IPS-NIHi11 (cell line): ENCODE results near the gene PPP2R2C.

Experiments used
- DNase-seq: peaks from one replicate; pipeline ENCODE4 v3.0.0; 2012; ENCODE audit warnings: mixed read lengths, low spot score

Gene PPP2R2C

GRCh38 chr4:6424425-6424824, 48.0 kb downstream of the PPP2R2C start:
- no peak for DNase-seq

DNA sequence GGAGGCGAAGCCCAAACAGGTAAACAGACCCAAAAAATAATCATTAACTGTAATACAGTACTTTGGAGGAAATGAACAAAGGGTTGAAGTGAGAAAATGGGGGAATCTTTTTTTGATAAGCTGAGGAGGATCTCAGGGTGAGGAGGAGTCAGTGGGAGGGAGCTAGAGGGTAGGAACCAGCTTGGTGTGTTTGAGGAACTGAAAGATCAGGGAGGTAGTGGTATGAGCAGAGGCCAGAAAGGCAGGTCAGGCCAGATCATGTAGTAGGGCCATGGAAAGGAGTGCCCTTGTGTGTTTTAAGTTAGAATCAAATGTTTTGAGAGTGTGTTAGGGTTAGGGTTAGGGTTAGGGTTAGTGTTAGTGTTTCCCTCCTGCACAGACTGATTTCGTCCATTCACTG, 48.8 kb downstream of the PPP2R2C start:
- DNase-seq: no peak

- DNase-seq: no peak
These were observed 49.5 kb downstream of the PPP2R2C start for GRCh38 chr4:6422866-6423265.

DNA sequence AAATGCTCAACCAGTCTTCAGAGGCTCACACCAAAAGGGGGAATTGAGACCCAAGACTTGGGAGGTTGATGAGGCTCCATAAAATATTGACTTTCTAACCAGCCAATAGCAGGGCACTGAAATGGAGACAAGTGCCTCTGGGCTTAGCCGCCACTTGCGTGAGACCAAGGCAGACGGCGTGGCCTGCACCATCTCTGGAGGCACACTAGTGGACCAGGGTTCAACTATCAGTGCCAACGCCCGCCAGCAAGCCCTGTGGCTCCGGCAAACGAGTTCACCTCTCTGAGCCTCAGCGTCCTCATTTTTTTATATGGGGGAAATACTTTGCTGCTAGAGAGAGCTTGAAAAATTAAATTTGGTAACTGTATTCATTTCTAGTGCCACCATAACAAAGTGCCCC, 50.3 kb downstream of the PPP2R2C start:
- DNase-seq: no peak

DNA sequence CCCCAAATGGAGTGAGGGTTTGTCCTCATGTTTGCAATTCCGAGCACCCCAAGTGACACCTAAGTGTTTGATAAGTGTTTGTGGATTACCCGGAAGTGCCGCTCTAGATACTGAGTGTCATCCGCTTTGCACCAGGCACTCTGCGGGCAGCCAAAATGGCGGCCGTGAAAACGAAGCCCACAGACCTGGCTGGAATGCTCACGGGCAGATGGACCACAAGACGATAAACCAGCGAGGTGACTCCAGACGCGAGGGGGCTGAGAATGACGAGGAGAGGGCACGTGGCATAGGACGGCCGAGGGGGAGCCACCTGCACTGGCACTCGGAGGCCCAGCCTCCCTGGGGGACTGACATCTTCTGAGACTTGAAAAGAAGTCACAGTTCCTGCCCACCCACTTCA, 51.0 kb downstream of the PPP2R2C start:
- no peak for DNase-seq

GRCh38 chr4:6420972-6421371, 51.4 kb downstream of the PPP2R2C start:
- no peak for DNase-seq

DNA sequence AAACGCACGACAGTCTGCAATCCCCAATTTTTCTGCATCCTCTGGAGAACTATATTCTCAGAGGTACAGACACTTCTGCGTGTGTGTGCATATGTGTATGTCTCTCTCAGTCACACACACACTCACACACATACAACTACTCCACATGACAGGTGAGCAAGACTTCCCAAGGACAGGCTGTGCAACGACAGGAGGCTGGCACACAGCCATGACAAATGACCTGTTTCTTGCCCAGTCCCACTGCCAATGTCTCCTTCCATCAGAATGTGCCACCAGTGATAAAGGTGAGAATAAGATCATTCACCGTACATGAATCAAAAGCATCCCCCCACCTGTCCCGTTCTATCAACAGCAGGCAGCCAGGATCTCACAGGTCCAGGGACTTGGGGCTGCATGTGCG, 52.4 kb downstream of the PPP2R2C start:
- DNase-seq: no peak

DNA sequence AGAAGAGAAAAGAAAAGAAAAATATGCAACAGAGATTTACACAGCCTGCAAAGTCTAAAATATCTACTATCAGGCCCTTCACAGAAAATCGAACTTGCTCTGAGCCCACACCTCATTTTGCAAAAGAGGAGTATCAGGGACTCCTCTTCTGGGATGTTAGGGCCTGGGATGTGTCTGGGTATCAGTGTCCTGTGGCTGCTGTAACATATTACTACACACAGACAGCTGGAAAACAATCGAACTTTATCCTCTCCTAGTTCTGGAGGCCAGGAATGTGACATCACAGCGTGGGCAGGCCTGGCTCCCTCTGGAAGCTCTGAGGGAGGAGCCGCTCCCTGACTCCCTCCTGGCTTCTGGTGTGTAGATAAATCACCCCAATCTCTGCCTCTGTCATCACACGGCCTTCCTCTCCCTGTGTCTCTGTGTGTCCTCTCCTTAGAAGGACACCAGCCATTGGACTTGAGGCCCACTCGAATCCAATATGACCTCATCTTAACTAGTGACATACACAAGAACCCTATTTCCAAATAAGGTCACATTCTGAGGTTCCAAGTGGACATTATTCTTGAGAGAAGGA, 52.9 kb downstream of the PPP2R2C start:
- DNase-seq: no peak

DNA sequence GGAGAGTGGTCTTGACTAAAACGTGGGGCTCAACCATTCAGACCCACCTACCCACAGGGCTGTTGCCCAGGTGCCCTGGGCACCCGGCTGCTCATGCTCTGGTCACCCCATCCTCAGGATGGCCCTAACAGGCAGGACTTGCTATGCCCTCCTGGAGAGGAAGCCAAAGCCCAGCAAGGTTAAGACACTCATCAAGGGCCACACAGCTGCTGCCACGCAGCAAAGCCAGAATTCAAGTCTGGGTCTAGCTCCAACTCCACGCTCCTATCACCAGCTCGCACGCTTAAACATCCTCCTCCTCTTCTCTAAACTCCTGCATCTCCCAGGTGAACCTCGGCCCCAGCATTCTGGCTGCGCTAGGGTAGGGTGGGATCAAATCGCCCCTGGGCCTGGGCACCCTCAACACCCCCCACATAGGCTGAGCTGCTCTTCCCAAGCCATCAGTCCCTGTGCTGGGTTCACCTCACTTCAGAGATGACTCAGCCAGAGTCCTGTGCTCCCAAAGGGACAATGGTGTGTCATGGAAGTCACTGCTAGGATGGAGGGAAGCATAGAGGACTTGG, 54.1 kb downstream of the PPP2R2C start:
- DNase-seq: no peak

- DNase-seq: no peak
These were observed 54.8 kb downstream of the PPP2R2C start for GRCh38 chr4:6417516-6418050.

- DNase-seq: no peak
These were observed 55.7 kb downstream of the PPP2R2C start for GRCh38 chr4:6416518-6417286.

GRCh38 chr4:6415031-6415705, 57.2 kb downstream of the PPP2R2C start:
- no peak for DNase-seq

DNA sequence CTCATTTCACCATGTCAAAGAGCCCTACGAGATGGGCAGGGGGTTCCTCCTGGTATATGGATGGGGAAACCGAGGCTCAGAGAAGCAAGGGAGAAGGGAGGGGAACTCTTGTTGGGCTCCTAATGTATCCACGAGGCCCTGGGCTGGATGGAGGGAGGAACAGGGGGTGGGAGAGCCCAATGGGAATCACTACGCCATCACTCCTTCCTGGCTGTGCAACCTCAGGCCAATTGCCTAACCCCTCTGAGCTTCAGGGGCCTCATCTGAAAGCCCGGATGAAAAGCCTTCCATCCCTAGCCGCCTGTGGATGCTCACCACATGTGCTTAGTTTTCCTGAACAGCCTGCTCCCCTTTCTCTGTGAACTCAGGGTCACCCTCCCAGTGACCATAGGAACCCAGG, 57.8 kb downstream of the PPP2R2C start:
- no peak for DNase-seq

DNA sequence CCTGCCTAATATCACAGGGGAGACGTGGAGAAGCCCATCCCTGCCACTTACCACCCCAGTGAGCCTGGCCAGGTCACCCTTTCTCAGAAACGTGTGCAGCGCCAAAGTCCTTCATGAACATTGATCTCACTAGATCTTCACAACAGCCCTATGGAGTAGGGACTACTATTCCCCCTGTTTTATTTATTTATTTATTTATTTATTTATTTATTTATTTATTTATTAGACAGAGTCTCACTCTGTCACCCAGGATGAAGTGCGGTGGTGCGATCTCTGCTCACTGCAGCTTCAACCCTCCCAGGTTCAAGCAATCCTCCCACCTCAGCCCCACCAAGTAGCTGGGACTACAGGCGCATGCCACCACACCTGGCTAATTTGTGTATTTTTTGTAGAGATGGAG, 61.8 kb downstream of the PPP2R2C start:
- no peak for DNase-seq

- no peak for DNase-seq
These were observed 62.3 kb downstream of the PPP2R2C start for GRCh38 chr4:6410068-6410467.

- DNase-seq: no peak
These were observed 63.0 kb downstream of the PPP2R2C start for GRCh38 chr4:6409381-6409780.

GRCh38 chr4:6408263-6408662, 64.2 kb downstream of the PPP2R2C start:
- DNase-seq: peak; percentile 78

DNA sequence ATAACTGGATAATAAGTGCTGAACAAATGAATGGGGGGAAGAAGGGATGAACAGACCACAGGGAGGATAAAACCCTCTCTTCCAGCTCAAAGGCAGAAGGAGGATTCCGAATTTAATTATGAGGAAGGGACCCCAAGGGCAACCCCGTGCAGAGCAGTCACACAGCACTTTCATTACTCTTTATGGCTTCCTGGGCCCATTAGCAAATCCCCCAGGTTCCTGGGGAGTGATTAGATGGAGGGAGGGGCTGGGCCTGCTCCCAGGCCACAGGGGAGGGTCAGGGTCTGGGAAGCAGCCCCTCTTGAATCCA, 67.1 kb downstream of the PPP2R2C start:
- DNase-seq: no peak

GRCh38 chr4:6404611-6405396, 67.6 kb downstream of the PPP2R2C start:
- DNase-seq: no peak

GRCh38 chr4:6403400-6403685, 69.1 kb downstream of the PPP2R2C start:
- DNase-seq: no peak

DNA sequence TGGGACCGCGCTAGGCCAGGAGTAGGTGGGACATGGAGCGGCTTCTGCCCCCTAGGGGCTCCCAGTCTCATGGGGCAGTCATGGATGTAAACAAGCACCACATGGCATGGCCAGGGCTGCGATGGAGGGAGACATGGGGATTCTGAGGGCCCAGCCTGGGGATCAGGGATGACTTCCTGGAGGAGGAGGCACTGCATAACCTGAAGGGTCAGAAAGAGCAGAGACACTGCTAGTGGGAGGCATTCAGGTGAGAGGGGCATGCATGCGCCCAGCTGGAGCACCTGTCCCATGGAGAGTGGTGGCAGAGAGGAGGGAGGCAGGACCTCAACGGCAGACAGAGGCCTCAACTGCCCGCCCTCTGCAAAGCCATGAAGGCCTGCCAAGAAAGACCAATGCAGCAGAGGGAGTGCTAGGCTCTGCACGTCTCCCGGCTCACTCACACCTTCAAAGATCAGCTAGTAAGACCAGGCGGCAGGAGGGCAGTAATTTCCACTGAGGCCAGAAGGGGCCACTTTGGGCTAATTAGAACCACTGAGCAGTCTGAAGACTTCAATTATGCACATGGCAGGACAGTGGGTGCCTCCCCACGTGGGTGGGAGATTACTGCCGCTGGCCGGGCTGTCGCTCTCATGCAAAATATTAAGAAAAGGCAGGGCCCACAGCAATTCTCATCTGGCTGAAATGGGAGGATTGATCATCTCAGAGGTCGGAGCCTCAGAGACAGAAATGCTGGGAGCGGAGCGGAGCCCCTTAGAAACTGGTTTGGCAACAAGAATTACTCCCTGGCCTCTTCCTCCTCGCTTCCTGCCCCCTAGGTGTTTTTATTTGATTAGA, 69.6 kb downstream of the PPP2R2C start:
- DNase-seq: no peak

- DNase-seq: no peak
These were observed 70.6 kb downstream of the PPP2R2C start for GRCh38 chr4:6401797-6402196.
